ENCODE results near the gene HNRNPAB.
"Not testable (repeated sequence)": the region's sequence is repeated elsewhere in the genome, so short reads cannot be mapped to it uniquely, and the experiment has no call there.

The HNRNPAB gene

DNA sequence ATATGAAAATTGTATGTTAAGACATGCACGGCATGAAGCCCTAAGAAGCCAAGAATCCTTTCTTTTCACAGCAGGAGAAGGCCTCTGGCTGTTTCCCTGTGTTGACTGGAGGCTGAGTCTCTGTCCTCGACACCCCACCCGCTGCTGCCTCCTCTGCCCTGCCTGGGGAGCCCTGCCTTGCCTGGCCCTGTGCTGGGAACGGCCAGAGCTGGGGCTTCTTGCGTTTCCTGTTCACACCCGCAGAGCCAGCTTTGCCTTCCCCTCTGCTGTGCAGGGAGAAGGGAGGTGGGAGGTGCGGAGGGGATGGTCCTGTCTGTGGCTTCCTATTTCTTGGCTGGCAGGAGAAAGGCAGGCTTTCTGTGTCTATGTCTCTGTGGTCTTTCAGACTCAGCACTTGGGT lies 10.3 kb upstream of the HNRNPAB start:
- no peak for FAIRE-seq
- DNase-seq (ENCODE audit: extremely low spot score, insufficient read length, low read depth), result no peak

DNA sequence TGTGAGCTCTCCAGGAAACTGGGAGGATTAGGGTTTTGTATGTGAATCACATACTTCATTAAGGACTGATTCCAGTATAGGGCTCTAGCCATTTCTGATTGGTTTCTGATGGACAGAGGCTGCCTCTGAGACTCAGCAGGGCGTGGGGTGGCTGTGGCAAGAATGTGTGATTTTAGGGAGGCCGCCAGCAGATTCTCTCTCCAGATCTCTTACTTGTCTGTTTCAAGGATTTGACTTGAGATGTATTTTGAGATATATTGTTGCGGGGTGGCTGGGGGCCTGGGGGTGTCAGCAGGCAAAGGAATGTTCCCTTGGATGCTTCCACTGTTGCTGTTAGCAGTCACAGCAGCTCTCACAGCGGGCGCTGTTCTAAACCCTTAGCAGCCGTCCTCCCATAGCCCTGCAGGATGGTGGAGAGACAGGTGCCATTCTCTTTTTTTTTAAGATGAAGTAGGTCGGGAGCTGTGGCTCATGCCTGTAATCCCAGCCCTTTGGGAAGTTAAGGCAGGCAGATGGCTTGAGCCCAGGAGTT lies 8.0 kb upstream of the HNRNPAB start:
- FAIRE-seq, result no peak

DNA sequence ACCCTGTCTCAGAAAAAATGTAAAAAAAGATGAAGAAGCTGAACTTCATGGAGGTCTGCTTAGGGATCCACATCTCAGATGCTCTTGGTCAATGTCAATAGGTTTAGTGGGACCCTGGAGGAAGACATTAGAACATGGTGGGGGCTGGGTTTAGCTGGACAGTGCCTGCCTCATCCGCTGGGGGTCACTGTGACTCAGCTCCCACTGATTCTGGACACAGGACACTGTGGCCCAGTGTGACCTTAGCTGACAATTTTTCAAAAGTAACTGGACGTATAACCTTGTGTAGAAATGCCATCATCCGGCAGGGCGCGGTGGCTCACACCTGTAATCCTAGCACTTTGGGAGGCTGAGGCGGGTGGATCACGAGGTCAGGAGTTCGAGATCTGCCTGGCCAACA lies 7.3 kb upstream of the HNRNPAB start:
- FAIRE-seq (no peak), DNase-seq (ENCODE audit: extremely low spot score, insufficient read length, low read depth) (no peak)

More for the DNA sequence above, 8.0 kb upstream of the HNRNPAB start:
- no peak for DNase-seq (ENCODE audit: extremely low spot score, insufficient read length, low read depth)

DNA sequence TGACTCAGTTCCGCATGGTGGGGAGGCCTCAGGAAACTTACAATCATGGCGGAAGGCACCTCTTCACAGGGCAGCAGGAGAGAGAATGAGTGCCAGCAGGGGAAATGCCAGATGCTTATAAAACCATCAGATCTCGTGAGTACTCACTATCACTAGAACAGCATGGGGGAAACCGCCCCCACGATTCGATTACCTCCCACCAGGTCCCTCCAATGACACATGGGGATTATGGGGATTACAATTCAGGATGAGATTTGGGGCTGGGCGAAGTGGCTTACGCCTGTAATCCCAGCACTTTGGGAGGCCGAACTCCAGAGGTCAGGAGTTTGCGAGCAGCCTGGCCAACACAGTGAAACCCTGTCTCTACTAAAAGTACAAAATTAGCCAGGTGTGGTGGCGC lies 6.2 kb upstream of the HNRNPAB start:
- not testable (repeated sequence) for DNase-seq (ENCODE audit: extremely low spot score, insufficient read length, low read depth); FAIRE-seq

DNA sequence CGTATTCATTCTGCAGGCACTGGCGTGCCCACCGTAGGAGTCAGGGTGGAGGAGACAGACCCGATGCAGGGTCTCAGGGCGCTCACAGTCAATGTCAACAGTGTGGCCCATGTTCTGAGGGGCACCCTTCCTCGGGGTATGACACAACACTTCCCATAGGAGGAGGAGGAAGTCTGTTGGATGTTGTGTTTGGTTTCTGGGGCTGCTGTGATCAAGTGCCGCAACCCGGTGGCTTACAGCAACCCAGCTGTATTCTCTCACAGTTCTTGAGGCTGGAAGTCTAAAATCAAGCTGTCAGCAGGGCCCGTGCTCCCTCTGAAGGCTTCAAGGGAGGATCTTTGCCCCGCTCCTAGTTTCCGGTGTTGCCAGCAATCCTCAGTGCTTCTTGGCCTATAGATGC lies 5.6 kb upstream of the HNRNPAB start:
- DNase-seq (ENCODE audit: extremely low spot score, insufficient read length, low read depth) (no peak), FAIRE-seq (no peak)

DNA sequence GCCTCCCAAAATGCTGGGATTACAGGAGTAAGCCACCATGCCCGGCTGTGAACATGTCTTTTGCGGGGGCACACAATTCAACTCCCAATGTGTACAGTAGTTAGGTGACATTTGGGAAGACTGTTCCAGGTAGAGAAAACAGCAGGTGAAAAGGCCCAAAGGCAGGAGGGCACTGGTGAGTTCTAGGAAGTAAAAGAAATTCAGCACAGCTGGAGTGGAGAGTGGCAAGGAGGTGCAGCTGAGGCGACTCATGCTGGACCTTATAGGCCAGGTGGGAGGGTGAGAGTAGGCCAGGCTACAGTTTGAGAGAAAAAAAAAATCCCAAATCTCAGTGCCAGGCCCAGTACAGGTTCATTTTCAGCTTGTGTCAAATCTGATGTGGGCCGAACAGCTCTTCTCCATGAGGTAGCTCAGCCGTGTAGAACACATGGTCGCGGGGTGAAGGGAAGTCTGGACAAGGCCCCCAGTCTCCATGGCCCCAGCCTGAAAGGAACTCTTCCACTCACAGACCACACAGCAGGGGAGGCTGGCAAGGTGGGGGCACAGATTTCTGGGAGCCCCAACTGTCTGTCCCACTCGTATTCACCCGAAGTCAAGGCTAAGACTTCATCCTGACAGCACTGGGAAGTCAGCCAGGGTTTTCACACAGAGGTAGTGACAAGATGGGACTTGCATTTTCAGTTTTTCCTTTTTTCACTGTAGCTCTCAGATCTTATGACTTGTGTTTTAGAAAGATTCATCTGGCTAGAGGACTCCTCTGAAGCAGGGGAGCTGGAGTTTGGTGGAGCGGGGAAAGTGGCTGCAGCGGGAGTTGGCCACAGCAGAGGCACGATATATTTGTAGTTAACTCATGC lies 4.5 kb upstream of the HNRNPAB start:
- DNase-seq (ENCODE audit: extremely low spot score, insufficient read length, low read depth) (no peak), FAIRE-seq (no peak)

DNA sequence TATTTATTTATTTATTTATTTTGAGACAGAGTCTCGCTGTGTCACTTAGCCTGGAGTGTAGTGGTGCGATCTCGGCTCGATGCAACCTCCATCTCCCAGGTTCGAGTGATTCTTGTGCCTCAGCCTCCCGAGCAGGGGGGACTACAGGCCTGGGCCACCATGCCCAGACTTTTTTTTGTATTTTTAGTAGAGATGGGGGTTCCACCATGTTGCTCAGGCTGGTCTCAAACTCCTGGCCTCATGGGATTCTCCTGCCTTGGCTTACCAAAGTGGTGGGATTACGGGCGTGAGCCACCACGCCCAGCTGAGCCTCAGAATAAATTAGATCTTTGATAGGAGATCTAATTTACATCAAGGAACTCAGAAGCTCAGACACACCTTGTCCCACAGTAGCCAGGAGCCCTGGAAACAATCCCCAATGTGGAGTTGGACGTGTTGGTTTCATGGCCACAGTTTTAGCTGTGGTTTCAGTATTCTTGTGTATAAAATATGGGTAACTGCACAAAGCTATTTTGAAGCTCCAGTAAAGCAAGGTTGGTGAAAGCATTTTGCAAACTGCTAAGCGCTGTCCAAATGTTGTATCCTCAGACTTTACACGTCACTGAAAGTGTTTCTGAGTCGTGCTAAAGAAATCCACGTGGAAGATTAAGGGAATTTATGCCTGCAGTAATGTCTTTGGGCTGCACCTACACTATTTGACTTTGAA lies 3.0 kb upstream of the HNRNPAB start:
- FAIRE-seq, result no peak
- no peak for DNase-seq (ENCODE audit: extremely low spot score, insufficient read length, low read depth)

DNA sequence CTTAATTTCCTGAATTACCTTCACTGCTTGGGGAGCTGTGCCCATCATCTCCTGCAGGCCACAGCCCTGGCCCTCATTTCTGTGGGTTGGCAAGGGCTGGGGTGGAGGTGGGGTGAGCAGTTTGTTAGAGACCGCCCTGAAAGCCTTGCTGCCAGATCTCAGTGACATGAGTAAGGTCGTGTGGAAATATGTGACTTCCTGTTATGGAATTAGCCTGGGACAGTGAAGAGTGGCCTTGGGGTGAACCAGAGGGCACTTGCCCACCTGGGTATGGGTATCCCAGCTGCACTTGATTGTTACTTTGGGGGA lies 2.5 kb upstream of the HNRNPAB start:
- no peak for DNase-seq (ENCODE audit: extremely low spot score, insufficient read length, low read depth)
- FAIRE-seq, result no peak

DNA sequence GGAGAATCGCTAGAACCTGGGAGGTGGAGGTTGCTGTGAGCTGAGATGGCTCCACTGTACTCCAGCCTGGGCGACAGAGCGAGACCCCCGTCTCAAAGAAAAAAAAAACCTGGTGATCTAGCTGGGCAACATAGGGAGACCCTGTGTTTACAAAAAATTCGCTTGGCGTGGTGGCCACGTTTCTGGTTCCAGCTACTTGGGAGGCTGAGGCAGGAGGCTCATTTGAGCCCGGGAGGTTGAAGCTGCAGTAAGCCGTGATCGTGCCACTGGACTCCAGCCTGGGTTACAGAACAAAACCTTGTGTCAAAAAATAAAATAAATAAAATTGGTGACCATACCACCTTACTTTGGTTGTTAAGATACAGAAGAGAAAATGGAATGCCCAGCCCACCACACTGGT lies 1.8 kb upstream of the HNRNPAB start:
- no peak for FAIRE-seq

DNA sequence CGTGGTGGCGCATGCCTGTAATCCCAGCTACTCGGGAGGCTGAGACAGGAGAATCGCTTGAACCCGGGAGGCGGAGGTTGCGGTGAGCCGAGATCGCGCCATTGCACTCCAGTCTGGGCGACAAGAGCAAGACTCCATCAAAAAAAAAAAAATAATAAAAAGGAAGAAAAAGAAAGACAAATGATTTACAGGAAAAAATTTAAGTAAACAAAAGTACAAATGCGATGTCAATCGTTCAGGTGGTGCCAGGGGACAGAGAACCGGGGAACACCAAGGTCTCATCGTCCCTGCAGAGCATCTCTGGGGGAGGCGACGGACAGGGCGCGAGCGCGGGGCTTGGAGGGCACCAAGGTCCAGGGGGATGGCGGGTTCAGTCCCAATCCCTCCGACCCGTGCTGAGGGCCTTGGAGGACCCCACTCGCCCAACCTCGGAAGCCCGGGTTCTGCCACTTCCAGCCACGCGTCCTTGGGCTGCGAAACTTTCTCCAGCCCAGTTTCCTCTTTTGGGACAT lies 607 bp upstream of the HNRNPAB start:
- FAIRE-seq (no peak), DNase-seq (ENCODE audit: extremely low spot score, insufficient read length, low read depth) (no peak)

More for the DNA sequence above, 1.8 kb upstream of the HNRNPAB start:
- DNase-seq (ENCODE audit: extremely low spot score, insufficient read length, low read depth), result no peak

DNA sequence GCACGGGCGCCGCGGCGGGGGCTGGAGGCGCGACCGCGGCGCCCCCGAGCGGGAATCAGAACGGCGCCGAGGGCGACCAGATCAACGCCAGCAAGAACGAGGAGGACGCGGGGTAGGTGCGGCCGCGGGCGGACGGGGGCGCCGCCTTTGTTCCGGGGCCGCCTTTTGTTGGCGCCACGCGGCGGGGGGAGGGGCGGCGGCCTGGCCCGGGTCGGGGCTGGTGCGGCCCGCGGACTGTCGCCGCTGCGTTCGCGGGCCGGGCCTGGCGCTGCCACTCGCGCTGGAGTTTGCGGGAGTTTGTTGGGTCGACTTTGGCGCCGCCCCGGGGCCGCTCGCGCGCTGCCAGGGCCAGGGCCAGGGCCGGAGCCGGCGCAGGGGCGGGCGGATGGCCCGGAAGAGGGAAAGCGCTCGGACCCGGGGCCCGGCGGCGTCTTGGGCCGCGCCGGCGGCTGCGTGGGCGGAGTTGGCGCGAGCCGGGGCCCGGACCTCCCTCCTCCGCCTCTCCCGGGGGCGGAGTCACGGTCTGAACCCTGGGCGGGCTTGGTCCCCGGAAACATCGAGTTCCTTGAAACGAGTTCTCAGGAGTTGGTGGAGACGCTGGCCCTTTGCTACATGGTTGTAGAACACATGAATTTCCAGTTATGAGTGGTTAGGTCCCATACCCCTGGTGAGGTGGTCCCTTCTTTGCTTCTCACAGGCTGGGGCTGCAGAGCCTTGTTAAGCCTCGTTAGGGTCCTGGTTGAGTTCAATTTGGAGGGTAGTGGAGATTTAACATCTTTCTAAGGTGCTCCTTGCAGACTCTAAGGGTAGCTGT lies 809 bp downstream of the HNRNPAB start:
- DNase-seq (ENCODE audit: extremely low spot score, insufficient read length, low read depth), result peak; percentile 79
- peak; percentile 71 for FAIRE-seq

DNA sequence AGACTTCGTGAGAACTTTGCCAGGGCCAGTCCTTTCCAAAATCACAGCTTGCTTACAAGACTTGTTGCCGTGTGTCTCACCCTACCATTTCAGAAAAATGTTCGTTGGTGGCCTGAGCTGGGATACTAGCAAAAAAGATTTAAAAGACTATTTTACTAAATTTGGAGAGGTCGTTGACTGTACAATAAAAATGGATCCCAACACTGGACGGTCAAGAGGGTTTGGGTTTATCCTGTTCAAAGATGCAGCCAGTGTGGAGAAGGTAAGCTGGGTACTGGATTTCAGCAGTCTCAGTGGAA lies 1.4 kb downstream of the HNRNPAB start:
- DNase-seq (ENCODE audit: extremely low spot score, insufficient read length, low read depth), result no peak
- FAIRE-seq, result no peak

DNA sequence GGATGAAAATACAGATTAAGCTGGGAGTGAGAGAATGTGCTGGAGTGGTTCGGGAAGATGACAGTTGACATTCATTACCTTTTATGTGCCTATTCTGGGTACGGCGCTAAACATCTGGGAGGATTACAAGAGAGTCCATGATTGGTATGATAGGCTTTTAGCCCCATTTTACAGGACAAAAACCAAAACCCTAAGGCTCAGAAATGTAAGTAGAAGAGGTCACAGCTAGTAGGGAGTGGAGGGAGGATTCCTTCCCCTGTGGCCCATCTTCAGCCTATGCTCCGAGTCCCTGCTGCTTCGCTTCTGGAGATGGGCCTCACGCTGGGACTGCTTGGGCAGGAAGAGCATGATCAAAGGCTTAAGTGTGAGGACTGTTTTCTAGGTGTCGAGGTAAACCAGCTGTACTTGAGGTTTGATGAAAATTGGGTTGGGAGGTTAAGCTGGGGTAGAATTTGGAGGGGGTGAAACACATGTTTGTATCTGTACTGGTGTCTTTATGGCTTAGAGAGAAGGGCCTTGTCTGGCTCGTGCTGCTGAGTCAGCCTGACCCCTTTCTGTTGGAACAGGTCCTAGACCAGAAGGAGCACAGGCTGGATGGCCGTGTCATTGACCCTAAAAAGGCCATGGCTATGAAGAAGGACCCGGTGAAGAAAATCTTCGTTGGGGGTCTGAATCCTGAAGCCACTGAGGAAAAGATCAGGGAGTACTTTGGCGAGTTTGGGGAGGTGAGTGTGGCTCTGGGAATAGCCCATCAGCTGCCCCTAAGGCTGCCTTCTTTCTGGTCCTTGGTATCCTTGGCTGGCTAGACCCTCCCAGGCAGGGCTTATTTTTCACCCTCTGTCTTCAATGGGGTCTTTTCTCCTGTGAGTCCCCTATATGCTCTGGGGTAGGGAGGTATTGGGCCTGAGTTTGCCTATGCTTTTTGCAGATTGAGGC lies 2.1 kb downstream of the HNRNPAB start:
- no peak for DNase-seq (ENCODE audit: extremely low spot score, insufficient read length, low read depth)
- no peak for FAIRE-seq

DNA sequence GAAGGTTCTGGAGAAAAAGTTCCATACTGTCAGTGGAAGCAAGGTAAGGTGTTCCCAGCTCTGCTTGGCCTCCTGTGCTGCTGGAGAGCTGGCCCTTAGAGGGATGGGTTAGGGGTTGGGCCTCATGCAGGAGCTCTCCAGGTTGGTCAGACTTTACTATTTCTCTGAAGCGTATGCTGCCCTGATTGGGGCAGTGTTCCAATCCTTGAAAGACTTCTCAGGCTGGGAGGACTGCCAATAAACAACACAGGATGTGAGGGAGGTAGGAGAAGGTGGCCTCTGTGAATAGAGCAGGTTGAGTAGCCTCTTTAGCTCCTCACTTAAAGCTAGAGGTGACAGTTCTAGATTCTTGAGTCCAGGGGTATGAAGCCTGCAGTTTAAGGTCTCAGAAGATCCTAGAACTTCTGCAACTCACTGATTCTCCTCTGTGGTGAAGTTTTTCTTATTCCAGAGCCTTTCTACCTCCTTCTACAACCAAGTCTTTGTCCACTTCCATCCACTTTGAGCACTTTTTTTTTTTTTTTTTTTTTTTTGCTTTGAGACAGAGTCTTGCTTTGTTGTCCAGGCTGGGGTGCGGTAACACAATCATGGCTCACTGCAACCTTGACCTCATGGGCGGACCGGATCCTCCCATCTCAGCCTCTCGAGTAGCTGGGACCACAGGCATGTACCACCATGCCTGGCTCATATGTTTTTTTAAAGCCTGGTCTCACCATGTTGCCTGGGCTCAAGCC lies 3.0 kb downstream of the HNRNPAB start:
- FAIRE-seq (no peak), DNase-seq (ENCODE audit: extremely low spot score, insufficient read length, low read depth) (no peak)

DNA sequence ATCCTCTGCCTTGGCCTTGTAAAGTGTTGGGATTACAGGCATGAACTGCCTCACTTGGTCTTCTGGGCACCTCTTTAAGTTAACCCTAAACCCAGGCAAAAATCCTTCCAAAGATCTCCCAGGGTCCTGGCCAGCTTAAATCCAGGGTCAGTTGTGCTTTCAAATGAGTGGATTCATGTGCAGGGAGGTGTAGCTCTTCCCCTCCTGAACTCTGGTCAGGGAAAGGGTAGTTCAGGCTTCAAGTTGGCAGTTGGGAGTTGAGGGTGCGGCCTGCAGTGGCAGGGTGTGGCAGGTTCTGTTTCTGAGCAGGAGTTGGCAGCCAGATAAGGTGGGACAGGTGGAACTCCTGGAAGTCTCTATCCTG lies 3.6 kb downstream of the HNRNPAB start:
- no peak for DNase-seq (ENCODE audit: extremely low spot score, insufficient read length, low read depth)
- no peak for FAIRE-seq

DNA sequence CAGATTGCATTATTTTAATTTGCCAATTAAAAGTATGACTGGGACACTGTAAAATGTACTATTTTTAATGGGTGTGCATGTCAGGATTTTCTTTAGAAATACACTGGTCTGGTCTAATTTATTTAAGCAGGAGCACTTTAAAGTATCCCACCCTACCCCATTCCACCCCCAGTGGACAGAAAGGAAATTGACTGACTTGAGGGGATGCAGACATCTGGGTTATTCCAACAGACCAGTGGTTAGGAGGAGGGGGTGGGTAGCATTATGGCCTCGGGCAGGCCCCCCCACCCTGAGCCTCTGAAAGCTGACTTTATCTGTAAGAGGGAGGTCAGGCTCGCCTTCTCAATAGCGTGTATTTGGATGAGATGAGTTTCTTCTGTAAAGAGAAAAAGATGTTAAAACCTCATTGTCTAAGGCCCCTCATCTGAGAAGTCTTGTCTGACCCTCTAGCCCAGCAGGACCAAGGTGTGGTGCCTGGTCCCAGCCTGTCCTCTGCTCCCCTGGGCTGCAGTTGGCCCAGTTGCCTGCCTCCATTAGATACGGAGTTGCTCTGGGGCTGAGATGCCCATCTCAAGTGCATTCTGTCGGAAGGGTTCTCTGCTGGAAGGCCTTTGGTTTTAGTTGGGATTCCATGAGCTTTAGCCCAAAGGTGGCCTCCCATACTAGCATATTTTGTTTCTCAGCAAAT lies 4.4 kb downstream of the HNRNPAB start:
- no peak for FAIRE-seq
- DNase-seq (ENCODE audit: extremely low spot score, insufficient read length, low read depth), result no peak

DNA sequence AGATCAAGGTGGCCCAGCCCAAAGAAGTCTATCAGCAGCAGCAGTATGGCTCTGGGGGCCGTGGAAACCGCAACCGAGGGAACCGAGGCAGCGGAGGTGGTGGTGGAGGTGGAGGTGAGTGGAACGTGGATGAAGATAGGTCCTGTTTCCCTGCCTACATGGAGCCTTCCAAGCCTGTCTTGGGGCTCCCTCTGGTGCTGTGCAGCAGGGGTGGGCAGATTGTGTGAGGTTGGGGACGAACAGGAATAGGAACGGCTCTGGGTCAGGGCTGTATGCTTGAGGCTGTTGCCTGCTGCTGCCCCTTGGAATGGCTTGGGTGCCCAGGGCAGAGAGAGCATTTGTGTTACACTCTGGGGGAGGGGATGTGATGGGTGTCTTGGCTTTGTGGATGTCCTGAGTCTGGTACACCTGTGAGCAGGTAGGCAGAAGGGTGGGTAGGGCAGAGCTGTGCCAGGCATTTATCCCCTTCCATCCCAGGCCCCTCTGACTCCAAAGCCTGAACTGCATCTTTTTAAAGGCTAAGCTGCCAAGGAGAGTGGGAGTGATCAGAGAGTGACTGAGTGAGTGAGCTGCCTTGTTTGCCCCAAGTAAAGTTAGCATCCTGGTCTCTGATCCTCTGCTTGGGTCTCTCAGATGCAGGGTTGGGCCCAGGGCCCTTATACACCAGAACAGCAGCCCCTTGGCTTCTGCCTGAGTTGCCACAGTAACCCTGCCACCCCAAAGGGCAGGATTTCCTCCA lies 5.2 kb downstream of the HNRNPAB start:
- DNase-seq (ENCODE audit: extremely low spot score, insufficient read length, low read depth) (no peak), FAIRE-seq (no peak)

DNA sequence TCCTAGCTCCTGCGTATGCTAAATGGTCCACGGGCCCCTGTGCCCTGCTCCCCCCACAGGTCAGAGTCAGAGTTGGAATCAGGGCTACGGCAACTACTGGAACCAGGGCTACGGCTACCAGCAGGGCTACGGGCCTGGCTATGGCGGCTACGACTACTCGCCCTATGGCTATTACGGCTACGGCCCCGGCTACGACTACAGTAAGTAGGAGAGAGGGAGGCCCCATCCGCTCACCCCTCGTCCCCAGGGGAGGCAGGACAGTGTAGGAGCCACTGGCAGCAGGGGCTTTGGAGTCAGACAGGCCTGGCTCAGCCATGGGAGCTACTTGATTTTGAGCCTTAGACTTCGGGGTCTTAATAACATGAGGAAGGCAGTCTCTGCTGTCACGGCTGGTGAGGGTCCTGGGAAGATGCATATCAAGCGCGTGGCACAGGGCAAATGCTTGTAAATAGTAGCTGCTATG lies 5.8 kb downstream of the HNRNPAB start:
- DNase-seq (ENCODE audit: extremely low spot score, insufficient read length, low read depth) (no peak), FAIRE-seq (no peak)
